GM21576 (cell line): Measurements from ENCODE around the gene KIAA0753.

ENCODE experiments used
- ATAC-seq: cut with Tn5 transposase; IDR thresholded peaks from one replicate; pipeline ENCODE4 v1.9.1; 2021; ENCODE audit warnings: mild to moderate bottlenecking, moderate library complexity; ENCODE audit not compliant: unreplicated experiment

The KIAA0753 gene

DNA sequence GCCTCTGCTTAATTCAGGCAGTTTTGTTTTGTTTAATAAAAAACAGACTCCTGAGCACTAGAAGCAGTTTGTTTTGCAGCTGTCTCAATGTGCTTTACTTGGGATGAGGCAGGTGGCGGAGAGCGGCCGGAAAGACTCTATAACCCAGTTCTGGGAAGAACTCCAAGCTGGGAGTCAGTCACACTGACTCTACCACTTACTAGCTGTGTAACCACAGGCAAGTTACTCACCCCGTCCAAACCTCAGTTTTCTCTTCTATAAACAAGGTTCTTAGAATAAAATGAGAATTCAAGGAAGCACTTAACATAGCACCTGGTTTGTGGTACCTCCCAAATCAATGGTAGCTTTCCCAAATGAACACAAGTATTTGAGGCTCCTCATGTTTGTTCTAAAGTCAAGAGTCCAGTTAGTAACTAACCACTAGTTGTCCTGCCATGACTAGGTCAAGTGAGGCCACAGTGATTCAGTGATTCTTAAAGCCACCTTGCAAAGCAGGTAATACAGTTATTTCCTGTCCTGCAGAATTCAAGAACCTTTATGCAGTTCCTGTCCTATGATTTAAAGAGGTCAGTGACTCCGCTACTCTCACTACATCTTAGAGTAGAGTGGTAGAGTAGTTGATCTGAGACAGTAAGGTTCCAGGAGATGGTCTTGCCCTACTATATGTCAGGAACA is 3.1 kb upstream of the KIAA0753 start:
- no peak for ATAC-seq

GRCh38 chr17:6642592-6642991 is 2.1 kb upstream of the KIAA0753 start:
- no peak for ATAC-seq

- ATAC-seq = no peak
These were observed 844 bp upstream of the KIAA0753 start for GRCh38 chr17:6641247-6641863.

GRCh38 chr17:6639586-6640535 is 650 bp downstream of the KIAA0753 start:
- ATAC-seq = no peak

DNA sequence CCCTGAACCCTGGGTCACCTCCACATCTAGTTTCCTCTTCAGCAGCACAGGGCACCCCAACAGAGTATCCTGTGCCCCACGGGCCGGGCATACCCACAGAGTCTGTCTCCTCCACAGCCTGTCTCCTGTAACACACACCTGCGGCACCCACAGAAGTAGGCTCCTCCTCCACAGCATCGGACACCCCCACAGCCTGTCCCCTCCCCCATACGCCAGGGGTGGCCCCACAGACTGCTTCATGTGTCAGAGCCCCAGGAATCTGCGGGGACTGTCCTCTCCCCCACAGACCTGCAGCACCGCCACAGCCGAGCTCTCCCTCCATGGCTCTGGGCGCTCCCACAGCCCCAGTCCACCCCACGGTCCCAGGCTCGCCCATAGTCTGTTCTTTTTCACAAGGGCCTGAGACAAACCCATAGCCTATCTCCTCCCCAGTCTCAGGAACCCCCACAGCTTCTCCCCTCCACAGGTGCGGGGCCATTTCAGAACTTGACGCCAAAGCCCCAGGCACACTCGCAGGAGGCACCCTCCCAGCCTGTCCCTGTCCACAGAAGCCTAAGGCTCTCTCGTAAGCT is 1.4 kb downstream of the KIAA0753 start:
- ATAC-seq = no peak

GRCh38 chr17:6638046-6638908 is 2.2 kb downstream of the KIAA0753 start:
- ATAC-seq = no peak

GRCh38 chr17:6637458-6637840 is 3.1 kb downstream of the KIAA0753 start:
- no peak for ATAC-seq

DNA sequence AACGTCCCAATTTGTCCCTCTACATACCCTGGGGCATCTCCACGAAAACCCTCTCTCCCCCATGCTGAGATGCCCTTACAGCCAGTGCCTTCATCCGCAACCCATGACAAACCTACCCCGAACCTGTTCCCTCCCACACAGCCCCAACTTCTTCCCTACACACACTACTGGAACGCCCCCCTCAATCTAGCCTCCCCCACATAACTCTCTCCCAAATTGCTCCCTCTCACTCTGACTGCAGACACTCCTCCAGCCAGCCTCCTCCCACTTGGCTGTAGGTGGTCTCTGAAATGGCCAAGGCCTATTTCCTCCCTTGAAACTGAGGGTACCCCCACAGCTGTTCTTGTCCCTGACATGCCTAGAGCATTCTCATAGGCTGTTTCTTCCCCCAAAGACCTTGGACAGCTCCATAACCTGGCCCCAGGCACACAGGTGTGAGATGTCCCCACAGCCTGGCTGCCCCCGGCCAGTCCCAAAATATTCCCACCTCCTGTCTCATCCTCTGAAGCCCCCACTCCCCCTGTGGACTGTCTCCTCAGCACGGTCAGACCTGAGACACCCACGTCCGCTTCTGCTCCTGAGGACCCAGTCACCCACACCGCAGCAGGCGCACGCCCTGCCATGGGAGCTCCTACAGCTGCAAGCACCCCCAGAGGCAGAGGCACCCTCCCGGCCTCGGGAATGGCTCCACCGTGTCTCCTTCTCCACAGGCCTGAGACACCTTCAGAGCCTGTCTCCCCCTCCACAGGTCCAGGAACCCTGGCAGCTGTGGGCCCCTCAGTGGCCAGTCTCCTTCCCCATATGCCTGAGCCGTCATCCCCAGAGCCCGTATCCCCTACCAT is 3.7 kb downstream of the KIAA0753 start:
- ATAC-seq = no peak

- ATAC-seq = no peak
These were observed 4.4 kb downstream of the KIAA0753 start for GRCh38 chr17:6636105-6636504.

DNA sequence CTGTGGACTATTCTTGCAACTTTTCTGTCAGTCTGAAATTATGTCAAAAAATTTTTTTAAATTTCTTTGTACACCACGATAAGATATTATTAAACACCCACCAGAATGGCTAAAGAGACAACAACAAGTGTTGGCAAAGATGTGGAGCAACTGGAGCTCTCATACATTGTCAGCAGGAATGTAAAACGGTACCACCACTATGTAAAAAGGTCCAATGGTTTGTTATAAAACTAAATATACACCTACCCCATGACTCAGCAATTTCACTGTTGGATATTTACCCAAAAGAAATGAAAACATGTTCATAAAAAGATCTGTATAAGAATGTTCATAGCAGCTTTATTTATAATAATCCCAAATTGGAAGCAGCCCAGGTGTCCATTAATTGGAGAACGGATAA is 7.2 kb downstream of the KIAA0753 start:
- no peak for ATAC-seq

DNA sequence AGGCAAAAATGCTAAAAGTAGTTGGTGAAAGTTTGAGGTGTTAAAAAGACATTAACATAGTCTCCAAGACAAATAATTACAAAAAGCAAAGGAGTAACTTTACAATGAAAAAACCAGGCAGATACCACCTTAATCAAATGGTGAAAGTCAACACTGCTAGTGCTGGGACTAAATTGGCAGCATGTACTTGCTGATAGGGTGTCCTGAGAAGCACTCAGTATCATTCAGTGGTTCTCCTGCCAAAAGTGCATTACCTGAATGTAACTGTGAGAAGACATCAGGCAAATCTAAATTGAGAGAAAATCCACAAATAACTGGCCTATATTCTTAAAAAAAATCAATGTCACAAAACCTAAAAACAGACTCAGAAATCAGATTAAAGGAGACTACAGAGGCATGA is 8.0 kb downstream of the KIAA0753 start:
- no peak for ATAC-seq

GRCh38 chr17:6630390-6630789 is 10.1 kb downstream of the KIAA0753 start:
- no peak for ATAC-seq

GRCh38 chr17:6627019-6627418 is 13.5 kb downstream of the KIAA0753 start:
- no peak for ATAC-seq

DNA sequence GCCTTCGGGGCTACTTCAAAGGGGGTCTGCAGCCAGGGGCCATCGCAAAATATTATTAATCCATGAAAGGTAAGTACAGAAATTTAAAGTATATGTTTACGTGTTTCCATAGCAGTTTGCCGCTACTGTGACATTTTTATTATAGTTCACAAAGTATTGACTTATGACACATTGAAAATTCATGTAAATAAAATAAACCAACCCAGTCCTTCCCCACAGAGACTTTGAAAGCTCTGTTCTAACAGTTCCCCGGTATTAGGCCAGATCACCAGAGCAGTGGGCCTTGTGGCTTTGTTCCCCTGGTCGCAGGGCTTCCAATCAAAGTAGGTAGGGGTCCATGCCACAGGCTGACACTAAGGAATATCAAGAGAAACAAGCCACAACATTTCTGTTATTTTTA is 13.9 kb downstream of the KIAA0753 start:
- ATAC-seq = no peak

GRCh38 chr17:6623941-6624340 is 16.6 kb downstream of the KIAA0753 start:
- no peak for ATAC-seq

GRCh38 chr17:6611231-6611630 is 29.3 kb downstream of the KIAA0753 start:
- no peak for ATAC-seq

DNA sequence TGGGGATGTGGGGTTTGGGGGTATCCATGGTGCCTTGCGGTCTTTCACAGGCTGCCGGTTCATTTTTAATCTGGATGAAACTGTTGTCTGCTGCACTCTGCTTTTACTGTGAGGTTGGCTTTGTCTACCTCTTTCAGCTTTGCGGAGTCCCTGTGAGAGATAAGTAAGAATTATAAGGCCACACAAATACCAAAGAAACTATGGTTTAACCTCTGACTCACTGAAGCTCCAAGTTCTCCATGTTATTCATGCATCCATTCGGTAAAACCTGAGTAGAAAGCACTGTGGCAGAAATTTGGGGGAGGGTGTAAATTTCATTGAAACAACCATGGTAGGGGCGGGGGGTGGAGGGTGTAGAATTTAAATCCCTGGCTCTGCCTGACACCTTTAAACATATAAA is 30.5 kb downstream of the KIAA0753 start:
- no peak for ATAC-seq

- no peak for ATAC-seq
These were observed 32.2 kb downstream of the KIAA0753 start for GRCh38 chr17:6608321-6608720.

DNA sequence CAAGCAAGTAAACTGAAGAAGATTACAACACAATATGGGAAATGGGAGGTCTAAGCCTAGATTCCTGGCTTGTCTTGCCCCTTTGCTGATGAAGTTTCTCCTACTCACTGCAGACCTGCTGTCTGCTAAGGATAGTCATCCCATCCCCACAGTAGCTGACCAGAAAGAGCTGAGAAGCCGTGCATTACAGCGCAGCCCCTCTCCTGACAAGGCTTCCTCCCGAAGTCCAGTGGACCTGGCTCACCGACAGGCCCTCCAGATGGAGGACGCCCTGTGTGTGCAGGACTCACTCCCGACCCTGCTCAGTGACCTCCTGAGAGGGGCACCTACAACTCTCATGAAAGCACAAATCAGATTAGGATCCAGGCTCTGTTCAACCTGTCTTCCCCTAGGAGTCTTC is 35.4 kb downstream of the KIAA0753 start:
- ATAC-seq = no peak
